Upper lobe of left lung (tissue), 4 donors: Measurements from ENCODE around the gene RECK.

Experiments used
- POLR2A ChIP-seq, 4 donors: fragments of 450-650 bp; IDR thresholded peaks; one replicate each; pipeline ENCODE4 v1.5.1; 2016 to 2017; ENCODE audit warnings: antibody characterized with exemption in 4 of 4, mild to moderate bottlenecking in 2 of 4
- POLR2AphosphoS5 ChIP-seq, 2 donors: sonication (generic); formaldehyde crosslinking; IDR thresholded peaks; one replicate each; pipeline ENCODE4 v1.5.1; 2017; ENCODE audit warnings: antibody characterized with exemption in 2 of 2
- TF ChIP-seq, protein P1 (sequence below), 6 experiments: fragments of 450-650 bp in 4 of 6; fragments of 200-600 bp in 2 of 6; sonication (generic) in 2 of 6; IDR thresholded peaks; one replicate each; pipeline ENCODE4 v1.5.1; 2016 to 2019; ENCODE audit warnings: antibody characterized with exemption in 6 of 6

DNA sequence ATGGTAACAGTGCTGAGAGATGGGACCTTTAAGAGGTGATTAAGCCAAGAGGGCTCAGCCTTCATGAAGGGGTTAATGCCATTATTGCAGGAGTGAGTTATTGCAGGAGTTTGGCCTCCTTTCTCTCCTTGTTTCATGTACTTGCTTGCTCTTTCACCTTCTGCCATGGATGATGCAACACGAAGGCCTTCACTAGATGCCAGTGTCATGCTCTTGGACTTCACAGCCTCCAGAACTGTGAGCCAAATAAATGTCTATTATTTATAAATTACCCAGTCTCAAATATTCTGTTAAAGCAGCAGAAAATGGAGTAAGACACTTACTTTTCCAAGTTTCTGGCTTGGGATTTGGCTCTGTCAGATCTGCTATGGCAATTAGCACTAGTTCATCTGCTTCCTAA is 38.4 kb upstream of the RECK start:
- TF ChIP-seq POLR2A (IDR thresholded peaks at IDR 0.05), result no peak
- TF ChIP-seq, protein P1, sequence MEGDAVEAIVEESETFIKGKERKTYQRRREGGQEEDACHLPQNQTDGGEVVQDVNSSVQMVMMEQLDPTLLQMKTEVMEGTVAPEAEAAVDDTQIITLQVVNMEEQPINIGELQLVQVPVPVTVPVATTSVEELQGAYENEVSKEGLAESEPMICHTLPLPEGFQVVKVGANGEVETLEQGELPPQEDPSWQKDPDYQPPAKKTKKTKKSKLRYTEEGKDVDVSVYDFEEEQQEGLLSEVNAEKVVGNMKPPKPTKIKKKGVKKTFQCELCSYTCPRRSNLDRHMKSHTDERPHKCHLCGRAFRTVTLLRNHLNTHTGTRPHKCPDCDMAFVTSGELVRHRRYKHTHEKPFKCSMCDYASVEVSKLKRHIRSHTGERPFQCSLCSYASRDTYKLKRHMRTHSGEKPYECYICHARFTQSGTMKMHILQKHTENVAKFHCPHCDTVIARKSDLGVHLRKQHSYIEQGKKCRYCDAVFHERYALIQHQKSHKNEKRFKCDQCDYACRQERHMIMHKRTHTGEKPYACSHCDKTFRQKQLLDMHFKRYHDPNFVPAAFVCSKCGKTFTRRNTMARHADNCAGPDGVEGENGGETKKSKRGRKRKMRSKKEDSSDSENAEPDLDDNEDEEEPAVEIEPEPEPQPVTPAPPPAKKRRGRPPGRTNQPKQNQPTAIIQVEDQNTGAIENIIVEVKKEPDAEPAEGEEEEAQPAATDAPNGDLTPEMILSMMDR (IDR thresholded peaks at IDR 0.05), result no peak
- TF ChIP-seq POLR2AphosphoS5 (IDR thresholded peaks at IDR 0.05), result no peak
